Measurements from ENCODE around the gene F10. TPM values are rescaled to one million over a fixed set of nuclear protein-coding genes. Genes with fewer than 3 reads are reported as not detected.

F10 gene
- polyA plus RNA-seq, 1 of the 3 experiments (the other 2 are of a cell fraction) = 12.5 TPM

DNA sequence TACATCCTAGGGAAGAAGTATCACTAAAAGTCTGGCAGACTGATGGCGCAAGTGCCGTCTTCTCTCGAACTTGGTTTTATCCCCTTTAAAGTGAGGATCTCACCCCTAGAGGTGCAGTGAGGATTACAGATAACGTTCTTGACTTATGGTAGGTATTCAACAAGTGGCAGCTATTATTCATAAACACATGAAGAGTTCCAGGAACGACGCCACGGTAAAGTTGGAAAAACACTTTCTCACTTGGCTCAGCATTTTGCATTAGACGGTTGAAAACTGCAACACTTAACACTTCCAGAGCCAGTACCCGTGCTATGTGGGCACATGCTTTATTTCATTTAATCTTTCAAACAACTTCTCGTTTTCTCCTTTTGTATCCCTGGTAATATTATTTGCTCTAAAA, 44.6 kb downstream of the F10 start (continued):
- TF ChIP-seq, protein P1, sequence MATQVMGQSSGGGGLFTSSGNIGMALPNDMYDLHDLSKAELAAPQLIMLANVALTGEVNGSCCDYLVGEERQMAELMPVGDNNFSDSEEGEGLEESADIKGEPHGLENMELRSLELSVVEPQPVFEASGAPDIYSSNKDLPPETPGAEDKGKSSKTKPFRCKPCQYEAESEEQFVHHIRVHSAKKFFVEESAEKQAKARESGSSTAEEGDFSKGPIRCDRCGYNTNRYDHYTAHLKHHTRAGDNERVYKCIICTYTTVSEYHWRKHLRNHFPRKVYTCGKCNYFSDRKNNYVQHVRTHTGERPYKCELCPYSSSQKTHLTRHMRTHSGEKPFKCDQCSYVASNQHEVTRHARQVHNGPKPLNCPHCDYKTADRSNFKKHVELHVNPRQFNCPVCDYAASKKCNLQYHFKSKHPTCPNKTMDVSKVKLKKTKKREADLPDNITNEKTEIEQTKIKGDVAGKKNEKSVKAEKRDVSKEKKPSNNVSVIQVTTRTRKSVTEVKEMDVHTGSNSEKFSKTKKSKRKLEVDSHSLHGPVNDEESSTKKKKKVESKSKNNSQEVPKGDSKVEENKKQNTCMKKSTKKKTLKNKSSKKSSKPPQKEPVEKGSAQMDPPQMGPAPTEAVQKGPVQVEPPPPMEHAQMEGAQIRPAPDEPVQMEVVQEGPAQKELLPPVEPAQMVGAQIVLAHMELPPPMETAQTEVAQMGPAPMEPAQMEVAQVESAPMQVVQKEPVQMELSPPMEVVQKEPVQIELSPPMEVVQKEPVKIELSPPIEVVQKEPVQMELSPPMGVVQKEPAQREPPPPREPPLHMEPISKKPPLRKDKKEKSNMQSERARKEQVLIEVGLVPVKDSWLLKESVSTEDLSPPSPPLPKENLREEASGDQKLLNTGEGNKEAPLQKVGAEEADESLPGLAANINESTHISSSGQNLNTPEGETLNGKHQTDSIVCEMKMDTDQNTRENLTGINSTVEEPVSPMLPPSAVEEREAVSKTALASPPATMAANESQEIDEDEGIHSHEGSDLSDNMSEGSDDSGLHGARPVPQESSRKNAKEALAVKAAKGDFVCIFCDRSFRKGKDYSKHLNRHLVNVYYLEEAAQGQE (IDR thresholded peaks at IDR 0.05; ENCODE audit: low read depth, low read length) = no peak
- TF ChIP-seq RXRA (IDR thresholded peaks at IDR 0.05; ENCODE audit: borderline replicate concordance, low read depth) (no peak), ELF1 (IDR thresholded peaks at IDR 0.05) (no peak), EP300 (IDR thresholded peaks at IDR 0.05; ENCODE audit: borderline replicate concordance in 1 of 2, low read depth in 1 of 2, low read length in 1 of 2) (no peak), GATA2 (CRISPR knock-in tag; IDR thresholded peaks at IDR 0.05) (no peak), RCOR1 (IDR thresholded peaks at IDR 0.05; ENCODE audit: low read length) (no peak), POLR2AphosphoS5 (IDR thresholded peaks at IDR 0.05; ENCODE audit: low read depth, low read length) (no peak)
- TF ChIP-seq, protein P2, sequence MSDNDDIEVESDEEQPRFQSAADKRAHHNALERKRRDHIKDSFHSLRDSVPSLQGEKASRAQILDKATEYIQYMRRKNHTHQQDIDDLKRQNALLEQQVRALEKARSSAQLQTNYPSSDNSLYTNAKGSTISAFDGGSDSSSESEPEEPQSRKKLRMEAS (IDR thresholded peaks at IDR 0.05; ENCODE audit: low read depth) = no peak
- TF ChIP-seq, protein P3, sequence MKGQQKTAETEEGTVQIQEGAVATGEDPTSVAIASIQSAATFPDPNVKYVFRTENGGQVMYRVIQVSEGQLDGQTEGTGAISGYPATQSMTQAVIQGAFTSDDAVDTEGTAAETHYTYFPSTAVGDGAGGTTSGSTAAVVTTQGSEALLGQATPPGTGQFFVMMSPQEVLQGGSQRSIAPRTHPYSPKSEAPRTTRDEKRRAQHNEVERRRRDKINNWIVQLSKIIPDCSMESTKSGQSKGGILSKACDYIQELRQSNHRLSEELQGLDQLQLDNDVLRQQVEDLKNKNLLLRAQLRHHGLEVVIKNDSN (IDR thresholded peaks at IDR 0.05; ENCODE audit: borderline replicate concordance, low read depth) = no peak

DNA sequence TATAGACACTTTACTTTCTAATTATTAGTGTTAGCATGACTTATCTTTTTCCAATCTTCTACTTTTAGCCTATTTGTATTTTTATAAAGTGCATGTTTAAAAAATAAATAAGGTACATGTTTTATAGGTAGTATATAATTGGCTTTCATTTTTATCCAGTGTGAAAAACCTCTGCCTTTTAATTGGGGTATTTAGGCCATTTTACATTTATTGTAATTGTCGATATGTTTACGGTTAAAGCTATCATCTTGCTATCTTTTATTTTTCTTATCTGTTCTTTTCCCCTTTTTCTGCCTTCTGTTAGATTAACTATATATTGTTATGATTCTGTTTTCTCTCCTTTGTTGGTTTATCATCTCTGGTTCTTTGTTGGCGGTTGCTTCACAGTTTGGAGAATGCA, 45.0 kb downstream of the F10 start:
- no peaks in the 10 kb centered on the region for H3F3A ChIP-seq (replicated peaks; ENCODE audit: insufficient read depth)
- no peaks in the 10 kb centered on the region for H3K27me3 ChIP-seq (ENCODE audit: insufficient read depth)
- no peaks in the 10 kb centered on the region for H3K9me2 ChIP-seq
- ChIA-PET POLR2A (no interaction called here), CTCF (no interaction called here)
- H4K20me1 ChIP-seq (ENCODE audit: insufficient read depth) = no peaks in the 10 kb centered on the region
- H3K4me3 ChIP-seq (ENCODE audit: low read depth in 2 of 2, low read length in 1 of 2) = no peak overlapping the region
- 97% methylated on average over 3 of the region's 3 CpGs for WGBS (ENCODE audit: low lambda C conversion rate)
- no peak overlapping the region for H3K9ac ChIP-seq
- H3K27ac ChIP-seq (ENCODE audit: low read depth in 2 of 2, low read length in 1 of 2) = no peak overlapping the region
- peaks cover 15 to 19% of the 10 kb centered on the region in 2 experiments for H3K36me3 ChIP-seq (replicated peaks in 1 of 2; ENCODE audit: control insufficient read depth in 1 of 2, insufficient read depth in 2 of 2, low read length in 1 of 2)
- no peak overlapping the region for H2AFZ ChIP-seq (ENCODE audit: low read depth)
- no peak overlapping the region for H3K4me2 ChIP-seq
- DNase-seq = no peak
- no peaks in the 10 kb centered on the region for H3K79me2 ChIP-seq (ENCODE audit: insufficient read depth)
- TF ChIP-seq TCF12 (IDR thresholded peaks at IDR 0.05) = no peak
- TF ChIP-seq GATA2 (CRISPR knock-in tag; IDR thresholded peaks at IDR 0.05) = no peak
- TF ChIP-seq POLR2AphosphoS5 (IDR thresholded peaks at IDR 0.05; ENCODE audit: low read depth, low read length) = no peak
- TF ChIP-seq, protein P3 (IDR thresholded peaks at IDR 0.05; ENCODE audit: borderline replicate concordance, low read depth) = no peak
- no peak for TF ChIP-seq NRF1 (IDR thresholded peaks at IDR 0.05; ENCODE audit: low read depth, low read length)
- TF ChIP-seq, protein P4, sequence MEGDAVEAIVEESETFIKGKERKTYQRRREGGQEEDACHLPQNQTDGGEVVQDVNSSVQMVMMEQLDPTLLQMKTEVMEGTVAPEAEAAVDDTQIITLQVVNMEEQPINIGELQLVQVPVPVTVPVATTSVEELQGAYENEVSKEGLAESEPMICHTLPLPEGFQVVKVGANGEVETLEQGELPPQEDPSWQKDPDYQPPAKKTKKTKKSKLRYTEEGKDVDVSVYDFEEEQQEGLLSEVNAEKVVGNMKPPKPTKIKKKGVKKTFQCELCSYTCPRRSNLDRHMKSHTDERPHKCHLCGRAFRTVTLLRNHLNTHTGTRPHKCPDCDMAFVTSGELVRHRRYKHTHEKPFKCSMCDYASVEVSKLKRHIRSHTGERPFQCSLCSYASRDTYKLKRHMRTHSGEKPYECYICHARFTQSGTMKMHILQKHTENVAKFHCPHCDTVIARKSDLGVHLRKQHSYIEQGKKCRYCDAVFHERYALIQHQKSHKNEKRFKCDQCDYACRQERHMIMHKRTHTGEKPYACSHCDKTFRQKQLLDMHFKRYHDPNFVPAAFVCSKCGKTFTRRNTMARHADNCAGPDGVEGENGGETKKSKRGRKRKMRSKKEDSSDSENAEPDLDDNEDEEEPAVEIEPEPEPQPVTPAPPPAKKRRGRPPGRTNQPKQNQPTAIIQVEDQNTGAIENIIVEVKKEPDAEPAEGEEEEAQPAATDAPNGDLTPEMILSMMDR (IDR thresholded peaks at IDR 0.05) = no peak
- no peak for TF ChIP-seq RAD21 (IDR thresholded peaks at IDR 0.05; ENCODE audit: low read length)
- no peak for TF ChIP-seq TAF1 (IDR thresholded peaks at IDR 0.05; ENCODE audit: borderline replicate concordance, low read depth, low read length)
- no peaks in the 10 kb centered on the region for H3K9me3 ChIP-seq
- no peaks in the 10 kb centered on the region for H3K4me1 ChIP-seq (ENCODE audit: control insufficient read depth in 1 of 2, insufficient read depth in 2 of 2, low read depth in 1 of 2, low read length in 1 of 2)
